GM12878 (cell line): Measurements from ENCODE around the gene CTRL. TPM values are rescaled to one million over a fixed set of nuclear protein-coding genes. Genes with fewer than 3 reads are reported as not detected.

Experiments
- CHD1 ChIP-seq: IDR thresholded peaks from 2 replicates; pipeline ENCODE4 v1.6.1; 2012; ENCODE audit warnings: low read depth, low read length, improper control_type of control experiment
- EED ChIP-seq: sonication (generic); IDR thresholded peaks from 2 replicates; pipeline ENCODE4 v1.6.1; 2016; ENCODE audit warnings: antibody characterized with exemption, low read depth
- GABPA ChIP-seq: IDR thresholded peaks from 2 replicates; pipeline ENCODE4 v1.6.1; 2014; ENCODE audit warnings: antibody characterized with exemption, low read depth, mild to moderate bottlenecking, inconsistent platforms
- IKZF2 ChIP-seq, 2 experiments: fragments of 450-650 bp; IDR thresholded peaks; 2 replicates each; pipeline ENCODE4 v1.6.1; 2017; ENCODE audit warnings: mild to moderate bottlenecking in 2 of 2, moderate library complexity in 2 of 2
- LARP7 ChIP-seq: fragments of 450-650 bp; IDR thresholded peaks from 2 replicates; pipeline ENCODE4 v1.6.1; 2017; ENCODE audit warnings: mild to moderate bottlenecking
- RUNX3 ChIP-seq: IDR thresholded peaks from 2 replicates; pipeline ENCODE4 v1.6.1; 2012; ENCODE audit warnings: low read length, inconsistent platforms
- SPI1 ChIP-seq: IDR thresholded peaks from 2 replicates; pipeline ENCODE4 v1.6.1; 2011; ENCODE audit warnings: low read depth, mild to moderate bottlenecking, low read length, moderate library complexity, borderline replicate concordance; ENCODE audit not compliant: insufficient read depth
- SRF ChIP-seq, 2 experiments: IDR thresholded peaks; 2 replicates each; pipeline ENCODE4 v1.6.1; 2011; ENCODE audit warnings: low read depth in 2 of 2, low read length in 2 of 2, mild to moderate bottlenecking in 1 of 2, moderate library complexity in 1 of 2
- YY1 ChIP-seq: IDR thresholded peaks from 2 replicates; pipeline ENCODE4 v1.6.1; 2011; ENCODE audit warnings: low read depth, mild to moderate bottlenecking, low read length
- polyA plus RNA-seq, 11 experiments: library from polyadenylated mRNA; depleted of rRNA in 4 of 11; unstranded in 6 of 11; stranded (reverse) in 5 of 11; fragments of >200 nt; fragmentation: Nextera tagmentation in 4 of 11; fragmentation: Illumina TruSeq in 1 of 11; extraction: Ambion mirVana in 4 of 11; extraction: Trizol in 1 of 11; gene quantifications; 1 replicate in 1 of 11; 2 replicates in 10 of 11; pipeline versions ENCODE4 v1.2.1 to v1.2.3, GENCODE V29; 2011 to 2016; ENCODE audit warnings: inconsistent platforms in 2 of 11, missing spikeins in 2 of 11, low read depth in 1 of 11
- total RNA-seq, 4 experiments: library from RNA; depleted of rRNA in 3 of 4; stranded (reverse); fragments of >200 nt in 3 of 4; fragmentation: Illumina TruSeq in 1 of 4; extraction: Trizol in 1 of 4; gene quantifications; 2 replicates each; pipeline versions ENCODE4 v1.2.1 to v1.2.3, GENCODE V29; 2013 to 2021
- TF ChIP-seq, protein P1 (sequence below): fragments of 450-650 bp; IDR thresholded peaks from 2 replicates; pipeline ENCODE4 v1.6.1; 2017; ENCODE audit warnings: mild to moderate bottlenecking, moderate library complexity
- TF ChIP-seq, protein P2 (sequence below): IDR thresholded peaks from 2 replicates; pipeline ENCODE4 v1.6.1; 2011; ENCODE audit warnings: low read depth, mild to moderate bottlenecking, low read length, moderate library complexity, borderline replicate concordance; ENCODE audit errors: extremely low read depth
- TF ChIP-seq, protein P3 (sequence below), 3 experiments: IDR thresholded peaks in 2 of 3; conservative IDR thresholded peaks in 1 of 3; 2 replicates each; pipeline ENCODE4 v1.5.1; 2011; ENCODE audit warnings: low read depth in 3 of 3, low read length in 3 of 3, mild to moderate bottlenecking in 3 of 3, control low read depth in 2 of 3, moderate library complexity in 2 of 3, inconsistent platforms in 1 of 3, mixed read lengths in 1 of 3; ENCODE audit not compliant: control insufficient read depth in 2 of 3, insufficient read depth in 1 of 3; ENCODE audit errors: extremely low read depth in 1 of 3
- TF ChIP-seq, protein P4 (sequence below): fragments of 450-650 bp; IDR thresholded peaks from 2 replicates; pipeline ENCODE4 v1.6.1; 2017; ENCODE audit warnings: mild to moderate bottlenecking
- TF ChIP-seq, protein P5 (sequence below): fragments of 450-650 bp; IDR thresholded peaks from 2 replicates; pipeline ENCODE4 v1.6.1; 2017; ENCODE audit warnings: borderline replicate concordance
- TF ChIP-seq, protein P6 (sequence below): IDR thresholded peaks from 2 replicates; pipeline ENCODE4 v1.6.1; 2012; ENCODE audit warnings: low read depth, low read length, improper control_type of control experiment

CTRL gene
- total and polyA plus RNA-seq, 10 of the 15 experiments (the other 5 are each of a cell fraction or from before 2014, with no cell fraction given), result 1.1 to 4.9 (median 2.6) TPM

DNA sequence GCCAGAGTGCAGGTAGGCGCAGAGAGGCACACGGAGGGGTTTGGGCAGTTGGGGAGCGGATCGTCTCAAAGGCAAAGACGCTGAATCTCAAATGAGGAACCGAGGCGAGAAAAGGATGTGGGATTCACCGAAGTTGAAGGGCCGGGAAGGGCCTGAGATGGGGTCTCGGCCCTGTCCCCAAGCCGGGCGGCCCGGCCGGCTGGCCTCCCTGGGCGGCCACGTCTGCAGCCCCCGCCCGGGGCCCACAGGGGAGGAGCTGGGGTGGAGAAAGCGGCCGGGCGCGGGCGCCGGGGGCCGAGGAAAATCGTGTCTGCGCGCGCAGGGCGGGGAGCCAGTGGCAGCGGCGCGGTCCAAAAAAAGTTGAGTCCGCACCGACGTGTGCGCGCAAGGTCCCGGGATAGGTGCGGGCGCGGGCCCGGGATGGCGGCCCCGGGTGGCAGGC is 36.3 kb upstream of the CTRL start (continued):
- TF ChIP-seq, protein P1, sequence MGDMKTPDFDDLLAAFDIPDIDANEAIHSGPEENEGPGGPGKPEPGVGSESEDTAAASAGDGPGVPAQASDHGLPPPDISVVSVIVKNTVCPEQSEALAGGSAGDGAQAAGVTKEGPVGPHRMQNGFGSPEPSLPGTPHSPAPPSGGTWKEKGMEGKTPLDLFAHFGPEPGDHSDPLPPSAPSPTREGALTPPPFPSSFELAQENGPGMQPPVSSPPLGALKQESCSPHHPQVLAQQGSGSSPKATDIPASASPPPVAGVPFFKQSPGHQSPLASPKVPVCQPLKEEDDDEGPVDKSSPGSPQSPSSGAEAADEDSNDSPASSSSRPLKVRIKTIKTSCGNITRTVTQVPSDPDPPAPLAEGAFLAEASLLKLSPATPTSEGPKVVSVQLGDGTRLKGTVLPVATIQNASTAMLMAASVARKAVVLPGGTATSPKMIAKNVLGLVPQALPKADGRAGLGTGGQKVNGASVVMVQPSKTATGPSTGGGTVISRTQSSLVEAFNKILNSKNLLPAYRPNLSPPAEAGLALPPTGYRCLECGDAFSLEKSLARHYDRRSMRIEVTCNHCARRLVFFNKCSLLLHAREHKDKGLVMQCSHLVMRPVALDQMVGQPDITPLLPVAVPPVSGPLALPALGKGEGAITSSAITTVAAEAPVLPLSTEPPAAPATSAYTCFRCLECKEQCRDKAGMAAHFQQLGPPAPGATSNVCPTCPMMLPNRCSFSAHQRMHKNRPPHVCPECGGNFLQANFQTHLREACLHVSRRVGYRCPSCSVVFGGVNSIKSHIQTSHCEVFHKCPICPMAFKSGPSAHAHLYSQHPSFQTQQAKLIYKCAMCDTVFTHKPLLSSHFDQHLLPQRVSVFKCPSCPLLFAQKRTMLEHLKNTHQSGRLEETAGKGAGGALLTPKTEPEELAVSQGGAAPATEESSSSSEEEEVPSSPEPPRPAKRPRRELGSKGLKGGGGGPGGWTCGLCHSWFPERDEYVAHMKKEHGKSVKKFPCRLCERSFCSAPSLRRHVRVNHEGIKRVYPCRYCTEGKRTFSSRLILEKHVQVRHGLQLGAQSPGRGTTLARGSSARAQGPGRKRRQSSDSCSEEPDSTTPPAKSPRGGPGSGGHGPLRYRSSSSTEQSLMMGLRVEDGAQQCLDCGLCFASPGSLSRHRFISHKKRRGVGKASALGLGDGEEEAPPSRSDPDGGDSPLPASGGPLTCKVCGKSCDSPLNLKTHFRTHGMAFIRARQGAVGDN, result peak; percentile 38; the same call in 1 of the 2 replicates
- TF ChIP-seq SPI1 (peak; percentile 68; the same call in 1 of the 2 replicates), IKZF2 (IDR thresholded peaks at IDR 0.05) (no peak), LARP7 (peak; percentile 76), RUNX3 (peak; percentile 13; the same call in 1 of the 2 replicates), YY1 (no peak), CHD1 (no peak), EED (no peak), GABPA (no peak), SRF (IDR thresholded peaks at IDR 0.05; ENCODE audit: low read depth in 2 of 2, low read length in 2 of 2) (no peak)
- TF ChIP-seq, protein P2, sequence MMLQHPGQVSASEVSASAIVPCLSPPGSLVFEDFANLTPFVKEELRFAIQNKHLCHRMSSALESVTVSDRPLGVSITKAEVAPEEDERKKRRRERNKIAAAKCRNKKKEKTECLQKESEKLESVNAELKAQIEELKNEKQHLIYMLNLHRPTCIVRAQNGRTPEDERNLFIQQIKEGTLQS, result no peak
- TF ChIP-seq, protein P3, sequence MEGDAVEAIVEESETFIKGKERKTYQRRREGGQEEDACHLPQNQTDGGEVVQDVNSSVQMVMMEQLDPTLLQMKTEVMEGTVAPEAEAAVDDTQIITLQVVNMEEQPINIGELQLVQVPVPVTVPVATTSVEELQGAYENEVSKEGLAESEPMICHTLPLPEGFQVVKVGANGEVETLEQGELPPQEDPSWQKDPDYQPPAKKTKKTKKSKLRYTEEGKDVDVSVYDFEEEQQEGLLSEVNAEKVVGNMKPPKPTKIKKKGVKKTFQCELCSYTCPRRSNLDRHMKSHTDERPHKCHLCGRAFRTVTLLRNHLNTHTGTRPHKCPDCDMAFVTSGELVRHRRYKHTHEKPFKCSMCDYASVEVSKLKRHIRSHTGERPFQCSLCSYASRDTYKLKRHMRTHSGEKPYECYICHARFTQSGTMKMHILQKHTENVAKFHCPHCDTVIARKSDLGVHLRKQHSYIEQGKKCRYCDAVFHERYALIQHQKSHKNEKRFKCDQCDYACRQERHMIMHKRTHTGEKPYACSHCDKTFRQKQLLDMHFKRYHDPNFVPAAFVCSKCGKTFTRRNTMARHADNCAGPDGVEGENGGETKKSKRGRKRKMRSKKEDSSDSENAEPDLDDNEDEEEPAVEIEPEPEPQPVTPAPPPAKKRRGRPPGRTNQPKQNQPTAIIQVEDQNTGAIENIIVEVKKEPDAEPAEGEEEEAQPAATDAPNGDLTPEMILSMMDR (IDR thresholded peaks at IDR 0.05 in 2 of 3, conservative IDR thresholded peaks at IDR 0.05 in 1 of 3; ENCODE audit: control insufficient read depth in 2 of 3, extremely low read depth in 1 of 3, insufficient read depth in 1 of 3, low read depth in 3 of 3, low read length in 3 of 3), result no peak
- TF ChIP-seq, protein P4, sequence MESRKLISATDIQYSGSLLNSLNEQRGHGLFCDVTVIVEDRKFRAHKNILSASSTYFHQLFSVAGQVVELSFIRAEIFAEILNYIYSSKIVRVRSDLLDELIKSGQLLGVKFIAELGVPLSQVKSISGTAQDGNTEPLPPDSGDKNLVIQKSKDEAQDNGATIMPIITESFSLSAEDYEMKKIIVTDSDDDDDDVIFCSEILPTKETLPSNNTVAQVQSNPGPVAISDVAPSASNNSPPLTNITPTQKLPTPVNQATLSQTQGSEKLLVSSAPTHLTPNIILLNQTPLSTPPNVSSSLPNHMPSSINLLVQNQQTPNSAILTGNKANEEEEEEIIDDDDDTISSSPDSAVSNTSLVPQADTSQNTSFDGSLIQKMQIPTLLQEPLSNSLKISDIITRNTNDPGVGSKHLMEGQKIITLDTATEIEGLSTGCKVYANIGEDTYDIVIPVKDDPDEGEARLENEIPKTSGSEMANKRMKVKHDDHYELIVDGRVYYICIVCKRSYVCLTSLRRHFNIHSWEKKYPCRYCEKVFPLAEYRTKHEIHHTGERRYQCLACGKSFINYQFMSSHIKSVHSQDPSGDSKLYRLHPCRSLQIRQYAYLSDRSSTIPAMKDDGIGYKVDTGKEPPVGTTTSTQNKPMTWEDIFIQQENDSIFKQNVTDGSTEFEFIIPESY, result no peak
- TF ChIP-seq, protein P5, sequence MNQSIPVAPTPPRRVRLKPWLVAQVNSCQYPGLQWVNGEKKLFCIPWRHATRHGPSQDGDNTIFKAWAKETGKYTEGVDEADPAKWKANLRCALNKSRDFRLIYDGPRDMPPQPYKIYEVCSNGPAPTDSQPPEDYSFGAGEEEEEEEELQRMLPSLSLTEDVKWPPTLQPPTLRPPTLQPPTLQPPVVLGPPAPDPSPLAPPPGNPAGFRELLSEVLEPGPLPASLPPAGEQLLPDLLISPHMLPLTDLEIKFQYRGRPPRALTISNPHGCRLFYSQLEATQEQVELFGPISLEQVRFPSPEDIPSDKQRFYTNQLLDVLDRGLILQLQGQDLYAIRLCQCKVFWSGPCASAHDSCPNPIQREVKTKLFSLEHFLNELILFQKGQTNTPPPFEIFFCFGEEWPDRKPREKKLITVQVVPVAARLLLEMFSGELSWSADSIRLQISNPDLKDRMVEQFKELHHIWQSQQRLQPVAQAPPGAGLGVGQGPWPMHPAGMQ, result no peak
- TF ChIP-seq, protein P6, sequence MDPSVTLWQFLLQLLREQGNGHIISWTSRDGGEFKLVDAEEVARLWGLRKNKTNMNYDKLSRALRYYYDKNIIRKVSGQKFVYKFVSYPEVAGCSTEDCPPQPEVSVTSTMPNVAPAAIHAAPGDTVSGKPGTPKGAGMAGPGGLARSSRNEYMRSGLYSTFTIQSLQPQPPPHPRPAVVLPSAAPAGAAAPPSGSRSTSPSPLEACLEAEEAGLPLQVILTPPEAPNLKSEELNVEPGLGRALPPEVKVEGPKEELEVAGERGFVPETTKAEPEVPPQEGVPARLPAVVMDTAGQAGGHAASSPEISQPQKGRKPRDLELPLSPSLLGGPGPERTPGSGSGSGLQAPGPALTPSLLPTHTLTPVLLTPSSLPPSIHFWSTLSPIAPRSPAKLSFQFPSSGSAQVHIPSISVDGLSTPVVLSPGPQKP, result no peak
